ENCODE data around the gene GDF15.

GDF15 gene

GRCh38 chr19:18422530-18423191 lies 36.7 kb downstream of the GDF15 start:
- Histone ChIP-seq H3K79me2 (ENCODE audit: insufficient read depth, low read length) (peaks cover 75% of the 10 kb centered on the region), H3K36me3 (ENCODE audit: insufficient read depth, low read length) (no peaks in the 10 kb centered on the region), H3K9ac (ENCODE audit: low read depth, low read length, poor library complexity, severe bottlenecking) (no peak overlapping the region), H3K27me3 (ENCODE audit: insufficient read depth, low read length, poor library complexity, severe bottlenecking) (no peaks in the 10 kb centered on the region), H4K20me1 (ENCODE audit: insufficient read depth, low read length, poor library complexity, severe bottlenecking) (peaks cover 42% of the 10 kb centered on the region), H2AFZ (ENCODE audit: low read length) (no peak overlapping the region), H3F3A (ENCODE audit: low read depth) (no peaks in the 10 kb centered on the region), H3K4me2 (ENCODE audit: low read depth, low read length, poor library complexity, severe bottlenecking) (peak overlapping the region; percentile 80), H3K9me3 (ENCODE audit: insufficient read depth, low read depth, low read length) (no peaks in the 10 kb centered on the region), H3K9me2 (replicated peaks; ENCODE audit: low read depth, low read length) (no peaks in the 10 kb centered on the region), H3K4me1 (ENCODE audit: insufficient read depth, low read length, poor library complexity, severe bottlenecking) (peaks cover 38% of the 10 kb centered on the region), H3K4me3 (ENCODE audit: low read length, poor library complexity, severe bottlenecking) (no peak overlapping the region)
- no peak for TF ChIP-seq EZH2phosphoT487 (IDR thresholded peaks at IDR 0.05; ENCODE audit: borderline replicate concordance)
- TF ChIP-seq, protein P1, sequence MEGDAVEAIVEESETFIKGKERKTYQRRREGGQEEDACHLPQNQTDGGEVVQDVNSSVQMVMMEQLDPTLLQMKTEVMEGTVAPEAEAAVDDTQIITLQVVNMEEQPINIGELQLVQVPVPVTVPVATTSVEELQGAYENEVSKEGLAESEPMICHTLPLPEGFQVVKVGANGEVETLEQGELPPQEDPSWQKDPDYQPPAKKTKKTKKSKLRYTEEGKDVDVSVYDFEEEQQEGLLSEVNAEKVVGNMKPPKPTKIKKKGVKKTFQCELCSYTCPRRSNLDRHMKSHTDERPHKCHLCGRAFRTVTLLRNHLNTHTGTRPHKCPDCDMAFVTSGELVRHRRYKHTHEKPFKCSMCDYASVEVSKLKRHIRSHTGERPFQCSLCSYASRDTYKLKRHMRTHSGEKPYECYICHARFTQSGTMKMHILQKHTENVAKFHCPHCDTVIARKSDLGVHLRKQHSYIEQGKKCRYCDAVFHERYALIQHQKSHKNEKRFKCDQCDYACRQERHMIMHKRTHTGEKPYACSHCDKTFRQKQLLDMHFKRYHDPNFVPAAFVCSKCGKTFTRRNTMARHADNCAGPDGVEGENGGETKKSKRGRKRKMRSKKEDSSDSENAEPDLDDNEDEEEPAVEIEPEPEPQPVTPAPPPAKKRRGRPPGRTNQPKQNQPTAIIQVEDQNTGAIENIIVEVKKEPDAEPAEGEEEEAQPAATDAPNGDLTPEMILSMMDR (conservative IDR thresholded peaks at IDR 0.05; ENCODE audit: low read length): no peak

GRCh38 chr19:18423258-18424020 lies 37.5 kb downstream of the GDF15 start:
- no peaks in the 10 kb centered on the region for H3K27me3 ChIP-seq (ENCODE audit: insufficient read depth, low read length, poor library complexity, severe bottlenecking)
- no peaks in the 10 kb centered on the region for H3K9me3 ChIP-seq (ENCODE audit: insufficient read depth, low read depth, low read length)
- peak overlapping the region; percentile 80 for H3K4me2 ChIP-seq (ENCODE audit: low read depth, low read length, poor library complexity, severe bottlenecking)
- no peaks in the 10 kb centered on the region for H3K9me2 ChIP-seq (replicated peaks; ENCODE audit: low read depth, low read length)
- H3K36me3 ChIP-seq (ENCODE audit: insufficient read depth, low read length): no peaks in the 10 kb centered on the region
- H2AFZ ChIP-seq (ENCODE audit: low read length): no peak overlapping the region
- H3K4me1 ChIP-seq (ENCODE audit: insufficient read depth, low read length, poor library complexity, severe bottlenecking): peaks cover 30% of the 10 kb centered on the region
- no peaks in the 10 kb centered on the region for H3F3A ChIP-seq (ENCODE audit: low read depth)
- no peak overlapping the region for H3K4me3 ChIP-seq (ENCODE audit: low read length, poor library complexity, severe bottlenecking)
- no peak overlapping the region for H3K9ac ChIP-seq (ENCODE audit: low read depth, low read length, poor library complexity, severe bottlenecking)
- peaks cover 47% of the 10 kb centered on the region for H4K20me1 ChIP-seq (ENCODE audit: insufficient read depth, low read length, poor library complexity, severe bottlenecking)
- no peak for TF ChIP-seq EZH2phosphoT487 (IDR thresholded peaks at IDR 0.05; ENCODE audit: borderline replicate concordance)
- TF ChIP-seq, protein P1 (conservative IDR thresholded peaks at IDR 0.05; ENCODE audit: low read length): no peak
- H3K79me2 ChIP-seq (ENCODE audit: insufficient read depth, low read length): peaks cover 75% of the 10 kb centered on the region

DNA sequence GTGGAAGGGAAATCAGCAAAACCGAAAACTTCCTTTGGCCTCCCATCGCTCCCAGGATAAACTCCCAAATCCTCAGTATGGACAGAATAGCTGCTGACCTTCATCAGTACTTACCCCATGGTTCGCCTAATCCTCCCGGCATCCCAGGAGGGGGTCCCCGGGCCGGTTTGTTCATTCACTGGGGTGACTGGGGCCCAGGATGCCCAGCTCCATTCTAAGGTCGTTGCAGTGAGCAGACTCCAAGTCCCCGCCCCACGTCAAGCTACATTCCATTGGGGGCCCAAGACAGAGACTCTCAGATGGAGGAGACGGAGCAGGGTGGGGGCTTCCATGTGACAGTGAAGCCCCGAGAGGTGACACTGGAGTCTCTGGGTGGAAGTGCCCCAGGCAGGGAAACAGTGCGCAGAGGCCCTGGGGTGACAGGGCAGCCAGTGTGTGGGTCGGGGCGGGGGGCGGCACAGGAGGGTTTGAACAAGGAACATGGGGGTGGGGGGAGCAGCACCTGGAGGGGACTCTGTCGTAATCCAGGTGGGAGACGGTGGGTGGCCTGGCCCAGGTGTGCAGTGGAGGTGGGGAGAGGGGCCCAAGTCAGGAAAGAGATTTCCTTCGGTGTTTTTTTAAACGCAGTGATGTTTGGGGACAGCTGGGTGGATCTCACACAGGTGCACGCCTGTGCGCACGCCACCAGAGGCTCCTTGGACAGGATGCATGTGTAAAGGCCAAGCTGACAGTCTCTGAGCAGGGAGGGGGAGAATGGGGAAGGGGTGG lies 38.3 kb downstream of the GDF15 start:
- Histone ChIP-seq H3K9me2 (replicated peaks; ENCODE audit: low read depth, low read length) (no peaks in the 10 kb centered on the region), H4K20me1 (ENCODE audit: insufficient read depth, low read length, poor library complexity, severe bottlenecking) (peaks cover 51% of the 10 kb centered on the region), H3K36me3 (ENCODE audit: insufficient read depth, low read length) (no peaks in the 10 kb centered on the region), H3K27me3 (ENCODE audit: insufficient read depth, low read length, poor library complexity, severe bottlenecking) (no peaks in the 10 kb centered on the region), H3F3A (ENCODE audit: low read depth) (no peaks in the 10 kb centered on the region), H3K9ac (ENCODE audit: low read depth, low read length, poor library complexity, severe bottlenecking) (no peak overlapping the region), H2AFZ (ENCODE audit: low read length) (no peak overlapping the region), H3K4me1 (ENCODE audit: insufficient read depth, low read length, poor library complexity, severe bottlenecking) (peaks cover 29% of the 10 kb centered on the region), H3K4me3 (ENCODE audit: low read length, poor library complexity, severe bottlenecking) (no peak overlapping the region), H3K4me2 (ENCODE audit: low read depth, low read length, poor library complexity, severe bottlenecking) (no peak overlapping the region), H3K79me2 (ENCODE audit: insufficient read depth, low read length) (peaks cover 75% of the 10 kb centered on the region), H3K9me3 (ENCODE audit: insufficient read depth, low read depth, low read length) (no peaks in the 10 kb centered on the region)
- TF ChIP-seq EZH2phosphoT487 (IDR thresholded peaks at IDR 0.05; ENCODE audit: borderline replicate concordance): no peak
- TF ChIP-seq, protein P1 (conservative IDR thresholded peaks at IDR 0.05; ENCODE audit: low read length): no peak

Data from Loucy (cell line).